ENCODE data around the gene VPREB1.

The VPREB1 gene

DNA sequence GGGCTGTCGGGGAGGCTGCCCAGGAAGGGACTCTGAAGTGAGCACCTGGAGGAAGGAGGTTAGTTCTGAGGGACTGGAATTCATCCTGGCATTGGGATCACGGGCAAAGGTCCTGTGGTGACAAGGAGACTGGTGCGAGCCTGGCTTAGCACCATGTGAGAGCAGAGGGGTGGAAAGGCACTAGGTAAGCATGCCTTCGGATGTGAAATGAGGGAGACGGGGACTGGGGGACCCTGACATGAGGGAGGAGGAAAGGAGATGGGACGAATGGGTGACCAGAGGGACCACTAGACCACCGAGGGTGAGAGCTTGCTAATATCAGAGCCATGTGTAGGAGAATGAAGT, 3.1 kb upstream of the VPREB1 start:
- no peaks in the 10 kb centered on the region for H3K27me3 ChIP-seq (ENCODE audit: insufficient read depth, poor library complexity, severe bottlenecking)

DNA sequence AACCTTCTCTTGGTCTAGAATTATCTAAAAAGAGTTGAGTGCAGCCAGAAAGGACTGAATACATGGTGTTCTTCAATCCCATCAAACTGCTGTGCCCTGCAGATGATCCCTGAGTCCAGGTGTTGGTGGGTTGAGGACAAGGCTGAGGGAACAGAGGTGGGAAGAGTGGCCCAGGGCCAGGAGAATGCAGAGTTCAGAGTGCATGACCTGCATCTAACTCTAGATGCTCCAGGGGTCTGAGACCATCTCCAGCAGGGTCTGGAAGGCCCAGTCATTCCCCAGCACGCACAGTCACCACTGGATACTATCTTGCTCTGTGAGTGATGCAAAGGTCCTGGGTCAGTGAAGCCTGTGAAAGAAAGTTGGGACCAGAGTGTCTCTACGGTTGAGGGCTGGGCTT, 2.1 kb upstream of the VPREB1 start:
- no peak for DNase-seq (ENCODE audit: low read depth in 1 of 2, low spot score in 1 of 2)
- Histone ChIP-seq H3K4me3 (replicated peaks; ENCODE audit: insufficient read depth, low read length) (no peak overlapping the region), H3K27ac (replicated peaks) (no peak overlapping the region), H3K27me3 (ENCODE audit: insufficient read depth, poor library complexity, severe bottlenecking) (no peaks in the 10 kb centered on the region)
- TF ChIP-seq CTCF (IDR thresholded peaks at IDR 0.05; ENCODE audit: insufficient read depth, low read length) (no peak), GABPA (IDR thresholded peaks at IDR 0.05; ENCODE audit: low read depth) (no peak), POLR2AphosphoS5 (IDR thresholded peaks at IDR 0.05; ENCODE audit: low read depth) (no peak), SPI1 (IDR thresholded peaks at IDR 0.05; ENCODE audit: borderline replicate concordance, low read depth) (no peak)
- TF ChIP-seq, protein P1, sequence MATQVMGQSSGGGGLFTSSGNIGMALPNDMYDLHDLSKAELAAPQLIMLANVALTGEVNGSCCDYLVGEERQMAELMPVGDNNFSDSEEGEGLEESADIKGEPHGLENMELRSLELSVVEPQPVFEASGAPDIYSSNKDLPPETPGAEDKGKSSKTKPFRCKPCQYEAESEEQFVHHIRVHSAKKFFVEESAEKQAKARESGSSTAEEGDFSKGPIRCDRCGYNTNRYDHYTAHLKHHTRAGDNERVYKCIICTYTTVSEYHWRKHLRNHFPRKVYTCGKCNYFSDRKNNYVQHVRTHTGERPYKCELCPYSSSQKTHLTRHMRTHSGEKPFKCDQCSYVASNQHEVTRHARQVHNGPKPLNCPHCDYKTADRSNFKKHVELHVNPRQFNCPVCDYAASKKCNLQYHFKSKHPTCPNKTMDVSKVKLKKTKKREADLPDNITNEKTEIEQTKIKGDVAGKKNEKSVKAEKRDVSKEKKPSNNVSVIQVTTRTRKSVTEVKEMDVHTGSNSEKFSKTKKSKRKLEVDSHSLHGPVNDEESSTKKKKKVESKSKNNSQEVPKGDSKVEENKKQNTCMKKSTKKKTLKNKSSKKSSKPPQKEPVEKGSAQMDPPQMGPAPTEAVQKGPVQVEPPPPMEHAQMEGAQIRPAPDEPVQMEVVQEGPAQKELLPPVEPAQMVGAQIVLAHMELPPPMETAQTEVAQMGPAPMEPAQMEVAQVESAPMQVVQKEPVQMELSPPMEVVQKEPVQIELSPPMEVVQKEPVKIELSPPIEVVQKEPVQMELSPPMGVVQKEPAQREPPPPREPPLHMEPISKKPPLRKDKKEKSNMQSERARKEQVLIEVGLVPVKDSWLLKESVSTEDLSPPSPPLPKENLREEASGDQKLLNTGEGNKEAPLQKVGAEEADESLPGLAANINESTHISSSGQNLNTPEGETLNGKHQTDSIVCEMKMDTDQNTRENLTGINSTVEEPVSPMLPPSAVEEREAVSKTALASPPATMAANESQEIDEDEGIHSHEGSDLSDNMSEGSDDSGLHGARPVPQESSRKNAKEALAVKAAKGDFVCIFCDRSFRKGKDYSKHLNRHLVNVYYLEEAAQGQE (IDR thresholded peaks at IDR 0.05; ENCODE audit: insufficient replicate concordance, low read depth): no peak

More for the DNA sequence above, 3.1 kb upstream of the VPREB1 start:
- no peak for DNase-seq (ENCODE audit: low read depth in 1 of 2, low spot score in 1 of 2)
- TF ChIP-seq SPI1 (IDR thresholded peaks at IDR 0.05; ENCODE audit: borderline replicate concordance, low read depth) (no peak), GABPA (IDR thresholded peaks at IDR 0.05; ENCODE audit: low read depth) (no peak), POLR2AphosphoS5 (IDR thresholded peaks at IDR 0.05; ENCODE audit: low read depth) (no peak), CTCF (IDR thresholded peaks at IDR 0.05; ENCODE audit: insufficient read depth, low read length) (no peak)
- TF ChIP-seq, protein P1 (IDR thresholded peaks at IDR 0.05; ENCODE audit: insufficient replicate concordance, low read depth): no peak
- no peak overlapping the region for H3K27ac ChIP-seq (replicated peaks)
- no peak overlapping the region for H3K4me3 ChIP-seq (replicated peaks; ENCODE audit: insufficient read depth, low read length)

- Histone ChIP-seq H3K27ac (replicated peaks) (no peak overlapping the region), H3K27me3 (ENCODE audit: insufficient read depth, poor library complexity, severe bottlenecking) (no peaks in the 10 kb centered on the region), H3K4me3 (replicated peaks; ENCODE audit: insufficient read depth, low read length) (no peak overlapping the region)
- no peak for DNase-seq (ENCODE audit: low read depth in 1 of 2, low spot score in 1 of 2)
- TF ChIP-seq CTCF (IDR thresholded peaks at IDR 0.05; ENCODE audit: insufficient read depth, low read length) (no peak), GABPA (IDR thresholded peaks at IDR 0.05; ENCODE audit: low read depth) (no peak), POLR2AphosphoS5 (IDR thresholded peaks at IDR 0.05; ENCODE audit: low read depth) (no peak), SPI1 (IDR thresholded peaks at IDR 0.05; ENCODE audit: borderline replicate concordance, low read depth) (no peak)
- TF ChIP-seq, protein P1 (IDR thresholded peaks at IDR 0.05; ENCODE audit: insufficient replicate concordance, low read depth): no peak
Measured at GRCh38 chr22:22243033-22243680, 1.4 kb upstream of the VPREB1 start.

Data from HL-60 (cell line).